ENCODE measurements around the gene RBKS.

The RBKS gene

GRCh38 chr2:27831279-27832050 is 58.7 kb downstream of the RBKS start:
- DNase-seq (ENCODE audit: low read depth in 2 of 2): no peak

- no peak for DNase-seq (ENCODE audit: low read depth in 2 of 2)
Observed at GRCh38 chr2:27830656-27831055, 59.5 kb downstream of the RBKS start.

GRCh38 chr2:27829791-27830190 is 60.4 kb downstream of the RBKS start:
- DNase-seq (ENCODE audit: low read depth in 2 of 2): no peak

GRCh38 chr2:27828305-27828704 is 61.9 kb downstream of the RBKS start:
- DNase-seq (ENCODE audit: low read depth in 2 of 2): no peak

- DNase-seq (ENCODE audit: low read depth in 2 of 2): no peak
Observed at GRCh38 chr2:27824401-27824800, 65.8 kb downstream of the RBKS start.

- DNase-seq (ENCODE audit: low read depth in 2 of 2): no peak
Observed at GRCh38 chr2:27823569-27823968, 66.6 kb downstream of the RBKS start.

GRCh38 chr2:27823135-27823534 is 67.1 kb downstream of the RBKS start:
- no peak for DNase-seq (ENCODE audit: low read depth in 2 of 2)

- no peak for DNase-seq (ENCODE audit: low read depth in 2 of 2)
Observed at GRCh38 chr2:27822049-27822448, 68.1 kb downstream of the RBKS start.

GRCh38 chr2:27815860-27816438 is 74.2 kb downstream of the RBKS start:
- DNase-seq (ENCODE audit: low read depth in 2 of 2): no peak

GRCh38 chr2:27814758-27815157 is 75.4 kb downstream of the RBKS start:
- no peak for DNase-seq (ENCODE audit: low read depth in 2 of 2)

GRCh38 chr2:27811768-27812167 is 78.4 kb downstream of the RBKS start:
- DNase-seq (ENCODE audit: low read depth in 2 of 2): no peak

- no peak for DNase-seq (ENCODE audit: low read depth in 2 of 2)
Observed at GRCh38 chr2:27810455-27810854, 79.7 kb downstream of the RBKS start.

- DNase-seq (ENCODE audit: low read depth in 2 of 2): no peak
Observed at GRCh38 chr2:27809761-27810241, 80.4 kb downstream of the RBKS start.

GRCh38 chr2:27808984-27809383 is 81.2 kb downstream of the RBKS start:
- no peak for DNase-seq (ENCODE audit: low read depth in 2 of 2)

- DNase-seq (ENCODE audit: low read depth in 2 of 2): no peak
Observed at GRCh38 chr2:27808418-27808817, 81.8 kb downstream of the RBKS start.

GRCh38 chr2:27807476-27807875 is 82.7 kb downstream of the RBKS start:
- no peak for DNase-seq (ENCODE audit: low read depth in 2 of 2)

- DNase-seq (ENCODE audit: low read depth in 2 of 2): no peak
Observed at GRCh38 chr2:27806311-27807059, 83.7 kb downstream of the RBKS start.

GRCh38 chr2:27805180-27805579 is 85.0 kb downstream of the RBKS start:
- DNase-seq (ENCODE audit: low read depth in 2 of 2): no peak

- DNase-seq (ENCODE audit: low read depth in 2 of 2): no peak
Observed at GRCh38 chr2:27804146-27804545, 86.0 kb downstream of the RBKS start.

GRCh38 chr2:27803046-27803445 is 87.1 kb downstream of the RBKS start:
- DNase-seq (ENCODE audit: low read depth in 2 of 2): no peak

GRCh38 chr2:27802547-27802946 is 87.6 kb downstream of the RBKS start:
- DNase-seq (ENCODE audit: low read depth in 2 of 2): no peak

- DNase-seq (ENCODE audit: low read depth in 2 of 2): no peak
Observed at GRCh38 chr2:27800856-27801255, 89.3 kb downstream of the RBKS start.

- DNase-seq (ENCODE audit: low read depth in 2 of 2): no peak
Observed at GRCh38 chr2:27799646-27800010, 90.6 kb downstream of the RBKS start.

Measured in stimulated activated CD8-positive, alpha-beta memory T cell treated with anti-CD3 and anti-CD28 coated beads, Interleukin-2, amount 100 ng/mL, for 48 hours (primary cell).